Hematopoietic multipotent progenitor cell treated with erythropoietin and hydrocortisone succinate and interleukin-3 and kit ligand, for 17 days (in vitro differentiated cells): Measurements from ENCODE around the gene RAPGEF4.

ENCODE experiments used
- DNase-seq: peaks from one replicate; pipeline ENCODE4 v3.0.0-alpha.2; 2015; ENCODE audit warnings: low spot score

Gene RAPGEF4

GRCh38 chr2:172969166-172969565, 233.5 kb downstream of the RAPGEF4 start:
- no peak for DNase-seq

GRCh38 chr2:172969609-172970008, 234.0 kb downstream of the RAPGEF4 start:
- no peak for DNase-seq

GRCh38 chr2:172970660-172971059, 235.0 kb downstream of the RAPGEF4 start:
- no peak for DNase-seq

GRCh38 chr2:172972005-172972619, 236.5 kb downstream of the RAPGEF4 start:
- DNase-seq: peak; percentile 40

- no peak for DNase-seq
Observed at GRCh38 chr2:172974762-172975161, 239.1 kb downstream of the RAPGEF4 start.

GRCh38 chr2:172976116-172976515, 240.5 kb downstream of the RAPGEF4 start:
- DNase-seq: no peak

GRCh38 chr2:172976816-172977215, 241.2 kb downstream of the RAPGEF4 start:
- no peak for DNase-seq

- DNase-seq: no peak
Observed at GRCh38 chr2:172977270-172978062, 241.8 kb downstream of the RAPGEF4 start.

GRCh38 chr2:172978063-172978383, 242.4 kb downstream of the RAPGEF4 start:
- DNase-seq: no peak

- no peak for DNase-seq
Observed at GRCh38 chr2:172985139-172985892, 249.7 kb downstream of the RAPGEF4 start.

GRCh38 chr2:172986040-172986439, 250.4 kb downstream of the RAPGEF4 start:
- no peak for DNase-seq

GRCh38 chr2:172988728-172989127, 253.1 kb downstream of the RAPGEF4 start:
- DNase-seq: no peak

- no peak for DNase-seq
Observed at GRCh38 chr2:172991031-172991430, 255.4 kb downstream of the RAPGEF4 start.

GRCh38 chr2:172993139-172993538, 257.5 kb downstream of the RAPGEF4 start:
- DNase-seq: no peak

- DNase-seq: no peak
Observed at GRCh38 chr2:172993931-172994717, 258.5 kb downstream of the RAPGEF4 start.

GRCh38 chr2:172994864-172995263, 259.2 kb downstream of the RAPGEF4 start:
- no peak for DNase-seq

- DNase-seq: no peak
Observed at GRCh38 chr2:172995323-172996244, 259.9 kb downstream of the RAPGEF4 start.

GRCh38 chr2:172996387-172996961, 260.8 kb downstream of the RAPGEF4 start:
- no peak for DNase-seq

GRCh38 chr2:172997031-172997430, 261.4 kb downstream of the RAPGEF4 start:
- DNase-seq: no peak

GRCh38 chr2:172998547-172999272, 263.1 kb downstream of the RAPGEF4 start:
- no peak for DNase-seq
